GM19468 (cell line): ENCODE data around the gene DGCR2.

Experiments
- ATAC-seq: cut with Tn5 transposase; IDR thresholded peaks from one replicate; pipeline ENCODE4 v1.9.1; 2021; ENCODE audit warnings: mild to moderate bottlenecking, moderate library complexity, moderate number of reproducible peaks; ENCODE audit not compliant: unreplicated experiment; ENCODE audit errors: extremely low read depth

The DGCR2 gene

DNA sequence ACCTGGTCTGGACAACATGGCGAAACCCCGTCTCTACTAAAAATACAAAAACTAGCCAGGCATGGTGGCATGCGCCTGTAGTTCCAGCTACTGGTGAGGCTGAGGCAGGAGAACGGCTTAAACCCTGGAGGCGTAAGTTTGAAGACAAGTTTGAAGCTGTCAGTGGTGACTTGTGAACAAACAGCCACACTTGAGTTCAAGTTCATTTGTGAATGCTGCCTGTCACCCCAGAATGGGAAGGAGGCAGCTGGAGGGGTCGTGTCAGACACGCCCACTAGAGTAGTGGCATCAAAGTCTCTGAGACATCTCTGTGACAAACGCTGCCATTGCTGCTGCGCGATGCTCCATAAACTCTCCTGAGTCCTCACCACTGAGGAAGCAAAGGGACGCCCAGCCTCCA, 74.2 kb downstream of the DGCR2 start:
- no peak for ATAC-seq

DNA sequence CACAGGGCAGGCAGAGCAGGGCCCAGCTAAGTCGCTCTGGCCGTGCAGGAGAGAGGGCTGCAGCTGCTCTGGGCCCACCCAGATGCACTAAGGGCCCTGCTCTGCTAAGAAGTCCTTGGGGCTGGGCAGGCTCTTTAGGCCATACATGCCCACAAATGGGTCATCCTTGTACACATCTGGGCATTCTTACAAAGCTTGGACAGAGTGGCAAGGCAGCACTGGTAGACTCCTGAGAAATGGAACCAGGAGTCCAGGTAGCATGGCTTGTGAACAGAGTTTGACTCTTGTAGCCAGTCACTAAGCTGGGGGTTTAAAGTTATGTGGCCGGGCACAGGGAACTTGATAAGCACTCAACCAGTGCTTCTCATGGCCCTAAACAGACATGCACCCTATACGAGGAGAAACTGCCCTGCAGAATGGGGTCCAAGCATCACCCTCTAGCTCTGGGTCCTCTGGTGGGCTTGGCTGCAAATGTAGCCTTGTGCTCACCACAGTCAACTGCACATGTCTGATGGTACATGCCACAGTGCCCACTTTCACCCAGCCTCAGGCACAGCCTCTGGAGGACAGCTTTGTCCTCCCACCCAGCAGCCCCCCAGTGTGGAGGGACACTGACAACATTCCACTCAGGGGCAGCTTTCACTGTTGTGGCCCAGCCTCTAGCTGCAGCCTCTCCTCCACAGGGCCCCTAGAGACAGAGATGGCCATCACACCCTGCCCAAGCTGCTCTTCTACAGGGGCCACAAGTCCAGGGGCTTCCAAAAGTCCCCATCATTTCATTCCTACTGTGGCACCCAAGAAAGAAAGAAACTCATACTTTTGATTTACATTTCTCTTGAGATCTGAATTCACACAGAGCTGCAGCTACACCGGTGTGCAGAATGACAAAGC, 75.2 kb downstream of the DGCR2 start:
- no peak for ATAC-seq

DNA sequence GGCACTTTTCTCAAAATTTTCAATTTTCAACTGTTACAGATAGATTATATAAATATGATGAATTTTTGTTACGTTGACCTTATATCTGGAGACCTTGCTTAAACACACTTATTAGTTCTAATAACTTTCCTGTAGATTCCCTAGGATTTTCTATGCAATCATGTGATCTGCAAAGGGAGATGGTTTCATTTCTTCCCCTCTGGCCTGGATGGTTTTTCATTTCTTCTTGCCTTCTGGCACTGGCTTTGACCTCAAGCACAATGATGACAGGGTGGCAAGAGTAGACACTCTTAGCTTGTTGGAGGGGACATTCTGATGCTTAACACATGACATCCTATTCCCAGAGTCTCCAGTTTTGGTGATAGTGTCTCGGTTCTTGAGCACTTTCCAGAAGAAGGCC, 75.9 kb downstream of the DGCR2 start:
- ATAC-seq = no peak

DNA sequence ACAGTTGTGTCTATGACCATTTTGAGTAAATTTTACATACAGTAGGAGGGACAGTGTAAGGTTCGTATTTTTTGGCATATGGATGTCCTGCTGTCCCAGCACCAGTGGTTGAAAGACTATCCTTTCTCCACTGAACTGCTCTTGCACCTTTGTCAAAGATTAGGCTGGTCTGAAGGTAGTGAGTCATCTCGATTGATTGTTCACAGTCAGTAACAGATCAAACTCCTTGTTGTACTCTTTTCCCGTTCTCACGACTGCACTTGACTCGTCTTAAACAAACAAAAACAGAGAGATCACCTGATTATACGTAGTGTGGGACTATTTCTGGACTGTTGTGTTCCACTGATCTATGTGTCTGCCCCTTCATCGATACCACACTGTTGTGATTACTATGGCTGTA, 77.1 kb downstream of the DGCR2 start:
- no peak for ATAC-seq

DNA sequence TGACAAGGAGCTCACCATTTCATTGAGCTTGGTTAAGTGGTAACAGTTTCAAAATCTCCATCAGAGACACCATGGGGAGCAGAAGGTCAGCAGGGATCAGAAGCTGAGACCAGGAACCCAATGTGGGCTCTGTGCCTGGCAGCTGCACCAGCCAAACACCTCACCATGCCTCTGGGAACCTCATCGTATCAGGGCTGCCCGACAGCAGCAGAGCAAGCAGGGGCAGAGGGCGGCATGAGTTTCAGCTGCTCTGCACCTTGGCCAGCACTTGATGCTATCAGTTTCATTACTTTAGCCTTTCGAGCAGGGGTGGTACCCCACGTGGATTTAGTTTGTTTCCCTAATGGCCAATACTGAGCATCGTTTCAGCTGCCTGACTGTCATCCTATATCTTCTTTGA, 77.8 kb downstream of the DGCR2 start:
- ATAC-seq = no peak

DNA sequence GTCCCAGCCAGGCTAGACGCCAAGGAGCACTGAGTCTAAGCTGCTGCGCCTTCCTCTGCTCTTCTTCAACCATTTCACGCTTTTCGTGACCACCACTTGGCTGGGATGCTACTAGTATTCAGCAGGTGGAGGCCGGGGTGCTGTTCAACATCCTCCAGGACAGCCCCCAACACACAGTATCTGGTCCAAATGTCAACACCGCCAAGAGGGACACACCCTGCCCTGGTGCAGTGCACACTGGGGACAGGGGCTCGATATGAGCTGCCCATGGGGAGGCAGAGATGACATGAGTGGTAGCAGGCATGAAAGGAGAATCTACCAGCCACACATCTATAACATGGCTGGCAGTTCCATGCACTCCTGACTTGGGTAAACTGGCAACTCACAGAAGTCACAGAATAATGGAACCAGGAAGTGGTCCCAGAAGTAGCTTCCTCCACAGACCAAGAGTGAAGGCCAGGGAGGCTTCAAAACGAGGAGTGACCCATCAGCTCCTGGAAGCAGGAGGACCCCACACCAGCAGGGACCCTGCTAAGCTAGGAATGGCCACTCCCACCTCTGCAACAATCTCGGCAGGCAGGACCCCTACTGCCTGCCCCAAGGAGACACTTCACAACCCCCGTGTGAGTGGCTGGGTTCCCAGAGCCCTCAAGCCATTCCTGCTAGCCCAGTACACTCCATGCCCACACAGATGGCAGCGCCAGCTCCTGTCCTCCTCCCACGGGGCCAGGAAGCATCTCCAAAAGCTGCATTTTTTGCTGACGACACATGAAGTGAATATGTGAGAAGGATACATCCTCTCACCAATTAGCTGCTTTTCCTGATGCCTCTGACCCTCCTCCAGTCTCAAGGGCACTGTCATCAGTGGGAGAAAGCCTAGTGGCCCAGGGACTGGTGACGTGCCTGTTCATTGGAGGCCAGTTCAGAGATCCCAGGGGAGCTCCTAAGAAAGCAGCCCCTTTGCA, 78.8 kb downstream of the DGCR2 start:
- ATAC-seq = no peak

DNA sequence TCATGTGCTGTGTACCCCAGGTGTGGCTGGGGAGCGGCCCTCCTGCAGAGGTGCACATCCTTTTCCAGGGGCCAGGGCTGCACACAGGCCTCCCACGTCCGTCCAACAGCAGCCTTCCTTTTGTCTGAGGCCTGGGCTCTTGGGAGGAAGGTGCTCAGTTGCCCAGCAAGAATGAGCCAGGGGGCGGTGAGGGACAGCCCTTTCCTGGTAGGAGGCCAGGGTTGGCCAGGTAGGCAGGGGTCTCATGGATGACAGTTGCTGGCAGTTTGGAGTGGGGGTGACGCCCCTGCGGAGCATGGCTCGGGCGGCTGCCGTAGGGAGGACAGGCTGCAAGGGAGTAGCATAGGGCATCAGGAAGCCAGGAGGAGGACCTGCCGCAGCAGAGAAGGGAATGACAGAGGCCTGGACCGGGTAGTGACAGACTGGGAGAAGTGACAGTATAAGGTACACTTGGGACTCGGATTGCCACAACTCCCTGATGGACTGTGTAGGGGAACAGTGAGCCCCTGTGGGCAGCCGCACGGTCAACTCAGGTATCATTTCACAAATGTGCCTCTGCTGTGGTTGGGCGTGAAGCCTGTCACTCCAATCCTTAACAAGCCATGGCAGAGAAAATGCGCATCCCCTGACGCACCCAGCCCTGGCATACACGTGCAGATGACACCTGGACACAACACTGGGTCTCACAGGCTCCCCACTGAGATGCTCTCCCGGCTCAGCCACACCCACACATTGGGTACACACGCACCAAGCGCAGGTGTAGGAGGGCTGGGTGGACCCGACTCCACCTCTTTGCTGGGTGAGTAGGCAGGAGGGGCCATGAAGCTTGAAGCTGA, 79.7 kb downstream of the DGCR2 start:
- no peak for ATAC-seq

DNA sequence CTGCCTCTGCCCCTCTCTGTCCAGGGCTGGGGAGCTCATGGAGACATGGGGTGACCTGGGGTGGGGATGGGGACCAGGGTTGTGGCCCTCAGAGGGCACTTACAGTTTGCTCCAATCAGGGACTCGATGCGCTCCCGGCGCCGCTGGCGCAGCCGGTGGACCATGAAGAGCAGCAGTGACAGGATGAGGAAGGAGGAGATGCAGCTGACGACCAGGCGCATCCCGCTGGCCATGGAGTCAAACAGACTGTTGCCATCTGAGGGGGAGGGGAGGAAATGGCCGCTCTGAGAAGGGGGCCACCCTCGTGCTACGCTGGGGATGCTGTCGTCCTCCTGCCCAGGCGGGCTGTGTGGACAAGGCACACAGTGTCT, 80.5 kb downstream of the DGCR2 start:
- no peak for ATAC-seq

DNA sequence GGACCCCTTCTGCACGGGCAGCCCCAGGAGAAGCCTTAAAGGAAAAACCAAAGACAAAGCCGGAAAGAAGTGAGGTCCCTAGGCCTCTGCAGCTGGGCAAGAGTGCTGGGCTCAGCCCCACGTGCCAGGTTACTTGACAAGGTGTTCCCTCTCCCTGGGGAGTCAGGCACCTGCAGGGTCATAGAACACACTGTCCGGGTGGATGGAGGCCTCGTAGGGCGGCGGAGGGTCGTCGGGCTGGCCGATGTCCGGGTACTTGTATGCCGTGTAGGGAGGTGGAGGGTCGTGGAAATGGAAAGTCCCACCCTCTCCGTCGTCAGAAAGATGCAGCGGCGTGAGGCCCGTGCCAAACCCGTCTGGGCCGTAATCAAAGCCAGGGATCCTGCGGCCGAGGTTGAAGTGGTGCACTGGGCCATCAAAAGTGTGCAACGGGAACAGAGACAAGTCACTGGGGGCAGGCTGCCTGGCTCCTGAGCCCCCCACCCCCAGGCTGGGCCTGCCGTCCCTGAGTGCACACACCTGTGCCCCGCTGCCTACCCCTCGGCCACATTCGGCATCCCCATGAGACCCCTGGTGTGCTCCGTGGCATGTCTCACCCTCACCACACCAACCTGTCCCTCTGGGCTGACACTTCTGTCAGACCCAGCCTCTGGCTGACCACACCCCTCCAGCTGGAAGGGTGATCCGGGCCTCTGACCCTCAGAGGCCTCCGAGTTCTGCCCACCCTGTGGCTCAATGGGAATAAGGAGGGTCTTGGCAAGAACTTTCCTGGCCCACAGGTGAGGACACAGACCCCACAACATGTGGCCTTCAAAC, 81.1 kb downstream of the DGCR2 start:
- no peak for ATAC-seq

DNA sequence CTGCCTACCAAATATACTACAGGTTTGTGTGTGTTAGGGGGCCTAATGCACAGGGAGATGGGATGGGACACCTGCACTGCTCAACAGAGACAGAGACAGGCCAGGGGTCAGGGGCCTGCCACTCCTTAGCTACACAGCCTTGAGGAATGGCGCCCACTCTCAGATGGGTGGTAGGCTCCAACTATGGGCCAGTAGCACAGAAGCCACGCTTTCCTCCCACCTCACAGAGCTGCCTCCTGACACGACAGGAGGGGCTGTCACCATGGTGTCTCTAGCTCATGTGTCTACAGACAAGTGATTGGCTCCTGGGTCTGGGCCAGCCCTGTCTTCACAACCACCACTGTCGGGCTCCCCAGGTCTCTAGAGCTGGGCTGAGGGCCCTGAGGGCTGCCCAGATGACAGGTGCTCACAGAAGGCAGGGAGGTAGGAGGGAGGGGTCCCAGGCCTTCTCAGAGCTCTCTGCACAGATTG, 81.8 kb downstream of the DGCR2 start:
- no peak for ATAC-seq

DNA sequence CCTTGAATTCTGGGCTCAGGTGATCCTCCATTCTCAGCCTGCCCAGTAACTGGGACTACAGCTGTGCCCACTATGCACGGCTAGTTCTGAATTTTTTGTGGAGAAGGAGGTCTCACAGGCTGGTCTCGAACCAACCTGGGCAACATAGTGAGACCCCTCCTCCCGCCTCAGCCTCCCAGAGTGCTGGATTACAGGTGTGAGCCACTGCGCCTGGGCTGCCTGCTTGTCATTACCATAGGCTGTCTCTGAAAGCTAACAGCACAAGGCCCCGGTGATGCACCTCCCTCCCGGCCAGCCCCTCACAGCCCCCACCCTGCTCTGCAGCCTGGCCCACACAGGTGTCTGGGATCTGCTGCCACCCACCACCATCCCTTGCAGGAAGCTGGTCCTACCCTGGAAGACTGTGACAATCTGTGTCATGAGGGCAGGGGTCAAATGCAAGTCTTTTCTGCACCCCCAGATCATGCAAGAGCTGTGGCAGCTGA, 82.4 kb downstream of the DGCR2 start:
- ATAC-seq = no peak

DNA sequence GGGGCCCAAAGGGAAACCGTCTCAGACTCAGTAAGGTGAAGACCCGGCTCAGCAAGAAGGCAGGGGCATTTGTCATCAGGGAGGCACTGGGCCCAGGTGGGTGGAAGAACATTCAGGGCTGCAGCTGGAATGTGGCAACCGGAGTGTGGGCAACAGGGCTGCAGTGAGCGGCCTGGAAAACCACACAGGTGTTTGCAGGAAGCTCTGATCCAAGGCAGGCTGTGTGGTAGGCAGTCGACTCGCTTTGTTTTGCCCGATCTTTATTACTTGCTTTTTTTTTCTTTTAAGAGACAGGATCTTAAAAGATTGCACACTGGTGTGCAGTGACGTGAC, 82.8 kb downstream of the DGCR2 start:
- no peak for ATAC-seq

DNA sequence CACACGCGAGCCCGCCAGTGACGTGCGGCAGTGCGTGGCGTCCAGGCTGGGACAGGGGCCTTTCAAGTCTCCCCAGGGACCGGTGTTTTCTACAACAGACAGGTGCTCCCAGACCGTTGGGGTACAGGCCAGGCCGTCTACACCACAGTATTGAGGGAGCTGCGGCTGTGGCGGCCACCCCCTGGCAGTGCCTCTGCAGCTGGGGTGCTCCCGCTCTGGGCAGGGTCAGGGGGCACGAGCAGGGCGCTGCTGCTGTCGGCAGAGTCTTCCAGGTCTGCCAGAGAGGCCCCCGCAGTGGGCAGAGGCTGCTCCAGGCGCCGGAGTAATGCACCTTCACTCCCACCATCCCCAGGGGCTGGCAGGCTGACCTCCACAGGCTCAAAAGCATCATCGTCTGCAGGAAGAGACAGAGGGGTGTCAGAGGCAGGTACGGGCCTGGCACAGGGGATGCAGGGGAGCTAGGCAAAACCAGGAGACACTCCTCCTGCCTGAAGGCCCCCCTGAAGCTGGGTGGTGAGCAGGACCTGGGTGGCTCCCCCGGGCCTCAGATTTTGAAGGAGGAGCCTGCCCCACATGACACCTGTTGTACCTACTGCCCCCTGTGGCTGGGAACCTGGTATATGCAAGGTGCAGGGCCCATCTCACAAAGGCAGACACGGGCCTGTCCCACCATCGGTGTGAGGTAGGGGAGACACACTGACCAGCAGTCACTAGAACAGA, 83.3 kb downstream of the DGCR2 start:
- no peak for ATAC-seq

DNA sequence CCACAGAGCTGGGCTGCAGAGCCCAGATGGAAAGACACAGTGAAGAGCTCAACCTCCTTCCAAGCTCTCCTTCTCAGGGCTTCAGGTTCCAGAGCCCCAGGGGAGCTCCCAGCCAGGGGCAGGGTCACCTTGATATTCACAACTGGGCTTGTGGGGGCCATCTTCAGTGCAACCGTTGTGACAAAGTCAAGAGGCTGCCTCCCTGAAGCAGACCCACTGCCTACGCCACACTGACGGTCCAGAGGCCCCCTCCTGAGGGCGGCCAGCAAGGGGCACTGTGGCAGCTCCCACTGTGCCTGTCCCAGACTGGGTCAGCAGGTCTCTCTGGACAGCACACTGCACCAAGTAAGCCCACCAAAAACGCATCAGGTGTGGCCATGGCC, 84.1 kb downstream of the DGCR2 start:
- ATAC-seq = no peak

DNA sequence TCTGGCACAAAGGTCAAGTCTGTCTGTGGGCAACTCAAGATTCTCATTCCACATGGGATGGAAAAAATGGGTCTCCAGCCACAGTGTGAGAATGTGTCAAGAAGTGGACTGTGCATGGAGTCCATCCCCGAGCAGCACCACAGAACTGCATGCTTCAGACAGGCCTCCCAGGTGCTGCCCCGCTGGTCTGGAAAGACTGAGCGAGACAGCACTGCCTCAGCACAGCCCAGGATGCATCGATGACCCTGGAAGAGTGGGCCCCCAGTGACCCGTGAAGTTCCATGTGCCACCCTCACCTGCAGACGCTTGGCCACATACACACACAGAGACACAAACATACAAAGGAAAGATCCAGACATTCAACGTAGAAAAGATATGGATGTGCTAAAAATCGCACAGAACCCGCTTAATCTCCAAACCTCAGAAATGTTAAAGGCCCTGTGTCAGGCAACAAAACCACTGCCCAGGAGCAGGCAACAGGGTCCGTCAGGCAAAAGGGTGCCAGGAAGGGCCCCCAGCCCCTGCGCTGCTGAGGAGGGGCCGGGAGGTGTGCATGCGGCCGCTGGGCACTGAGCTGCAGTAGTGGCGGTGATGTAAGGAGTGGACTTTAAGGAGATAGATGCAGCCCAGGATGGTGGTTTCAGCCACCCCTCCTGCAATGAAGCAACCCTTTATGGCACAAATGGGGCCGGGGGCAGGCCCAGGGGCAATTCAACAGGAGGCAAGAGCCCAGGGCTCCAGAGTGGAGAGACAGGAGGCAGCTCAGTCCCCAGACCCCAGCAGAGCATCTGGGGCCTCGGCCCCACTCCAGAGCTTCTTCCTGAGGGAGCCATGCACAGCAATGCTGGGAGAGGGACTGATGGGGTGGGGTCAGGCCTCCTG, 84.7 kb downstream of the DGCR2 start:
- ATAC-seq = no peak

DNA sequence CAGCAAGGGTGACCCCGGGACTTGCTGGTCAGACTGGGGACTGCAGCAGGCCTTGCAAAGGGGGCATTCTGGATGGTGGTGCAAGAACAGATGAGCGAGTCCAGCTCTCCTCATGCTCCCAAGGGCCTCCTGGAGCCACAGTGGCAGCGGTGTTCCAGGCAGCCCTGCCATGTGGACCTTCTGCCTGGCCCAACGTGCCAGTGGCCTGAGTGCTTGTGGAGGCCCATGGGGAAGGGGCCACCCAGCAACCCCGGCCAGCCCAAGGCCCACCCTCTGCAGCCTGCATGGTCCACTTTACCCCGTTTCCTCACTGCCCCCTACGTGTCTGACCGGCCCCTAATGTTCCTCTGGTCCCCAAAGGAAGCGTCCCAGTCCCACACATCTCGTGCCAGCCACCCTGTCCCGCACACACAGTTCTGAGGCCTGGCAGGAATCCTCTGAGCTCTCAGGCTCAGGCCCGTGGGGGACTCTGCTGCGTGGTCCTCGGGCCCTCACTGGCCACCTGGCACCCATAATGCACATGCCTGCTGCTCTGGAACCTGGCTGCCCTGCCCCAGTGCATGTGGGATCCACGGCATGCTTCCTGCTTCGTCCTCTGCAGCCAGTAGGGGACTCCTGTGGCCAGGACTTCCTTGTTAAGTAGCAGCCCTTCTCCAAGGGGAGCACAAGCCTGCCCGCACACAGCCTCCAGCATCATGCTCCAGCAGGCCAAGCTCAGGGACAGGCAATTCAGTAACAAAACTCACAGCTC, 85.5 kb downstream of the DGCR2 start:
- no peak for ATAC-seq

DNA sequence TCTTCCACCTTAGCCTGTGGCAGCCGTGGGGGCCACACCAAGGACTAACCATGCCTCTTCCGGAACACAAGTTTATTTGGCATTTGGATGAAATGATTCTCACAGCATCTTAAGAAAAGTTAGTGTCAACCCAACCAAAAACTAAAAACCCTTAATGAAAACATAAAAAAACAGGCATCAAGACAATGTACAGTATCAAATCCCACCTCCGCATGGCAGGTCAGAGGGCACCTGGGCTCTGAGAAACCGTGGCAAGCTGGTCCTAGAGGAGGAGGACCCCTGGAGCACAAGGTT, 86.0 kb downstream of the DGCR2 start:
- ATAC-seq = no peak
